WI38 (cell line): Measurements from ENCODE around the gene RAB39A.
"Not testable (repeated sequence)": the region's sequence is repeated elsewhere in the genome, so short reads cannot be mapped to it uniquely, and the experiment has no call there.

Experiments used
- H3K4me3 ChIP-seq: 2 replicates; pipeline ENCODE4 v1.5.1; 2011; ENCODE audit warnings: low read depth, mild to moderate bottlenecking, control low read depth, low read length
- CTCF ChIP-seq: IDR thresholded peaks from 2 replicates; pipeline ENCODE4 v1.5.1; 2012; ENCODE audit warnings: low read depth, mild to moderate bottlenecking, control low read depth, low read length

Gene RAB39A

GRCh38 chr11:107928046-107928766 lies at the start of gene RAB39A:
Gene RAB39A, plus strand, starts transcription at chr11:107928448. Its CDS starts 121 bp downstream, at chr11:107928569.
- no peak for TF ChIP-seq CTCF
- peak within 1 kb of the TSS; percentile 40 for H3K4me3 ChIP-seq

GRCh38 chr11:107881471-107881870 lies 46.8 kb upstream of the RAB39A start:
- H3K4me3 ChIP-seq = not testable (repeated sequence)

GRCh38 chr11:107882095-107882820 lies 46.0 kb upstream of the RAB39A start:
- no peak overlapping the region for H3K4me3 ChIP-seq
- no peak for TF ChIP-seq CTCF

GRCh38 chr11:107898270-107898669 lies 30.0 kb upstream of the RAB39A start:
- no peak overlapping the region for H3K4me3 ChIP-seq
- peak; percentile 31; the same call in 1 of the 2 replicates for TF ChIP-seq CTCF

- no peak for TF ChIP-seq CTCF
- no peak overlapping the region for H3K4me3 ChIP-seq
Observed at GRCh38 chr11:107908211-107908610, 20.0 kb upstream of the RAB39A start.

- H3K4me3 ChIP-seq = not testable (repeated sequence)
Observed at GRCh38 chr11:107912415-107912814, 15.8 kb upstream of the RAB39A start.

GRCh38 chr11:107915229-107915628 lies 13.0 kb upstream of the RAB39A start:
- no peak for TF ChIP-seq CTCF
- H3K4me3 ChIP-seq = no peak overlapping the region

GRCh38 chr11:107916671-107917241 lies 11.5 kb upstream of the RAB39A start:
- no peak overlapping the region for H3K4me3 ChIP-seq
- peak; percentile 40 for TF ChIP-seq CTCF
